NCI-H2227 treated with DMSO at 0.1 percent for 48 hours (cell line): ENCODE measurements around the gene ARF3.
A peak's percentile ranks its signal among the peaks of the same experiment; 100 is the strongest.
"Not testable (repeated sequence)": the region's sequence is repeated elsewhere in the genome, so short reads cannot be mapped to it uniquely, and the experiment has no call there.

Source experiments
- DNase-seq: peaks from one replicate; lab custom pipeline; 2025; lab: John Stamatoyannopoulos, UW

Gene ARF3

GRCh38 chr12:48929551-48929950, 27.7 kb downstream of the ARF3 start:
- no peak for DNase-seq

- no peak for DNase-seq
Measured at GRCh38 chr12:48927261-48927660, 30.0 kb downstream of the ARF3 start.

- DNase-seq: no peak
Measured at GRCh38 chr12:48925304-48926011, 31.8 kb downstream of the ARF3 start, which contains the start of gene FKBP11. Gene FKBP11, minus strand, starts transcription at chr12:48925492. Its CDS starts 64 bp downstream, at chr12:48925428.

- DNase-seq: no peak
Measured at GRCh38 chr12:48924617-48925303, 32.5 kb downstream of the ARF3 start.

GRCh38 chr12:48923117-48923516, 34.2 kb downstream of the ARF3 start:
- DNase-seq: no peak

GRCh38 chr12:48917857-48918537, 39.3 kb downstream of the ARF3 start:
- no peak for DNase-seq

GRCh38 chr12:48910196-48910595, 47.1 kb downstream of the ARF3 start:
- no peak for DNase-seq

- not testable (repeated sequence) for DNase-seq
Measured at GRCh38 chr12:48909698-48910097, 47.6 kb downstream of the ARF3 start.

- DNase-seq: no peak
Measured at GRCh38 chr12:48907245-48907644, 50.0 kb downstream of the ARF3 start.

GRCh38 chr12:48903982-48904411, 53.3 kb downstream of the ARF3 start:
- DNase-seq: peak; percentile 3

GRCh38 chr12:48903363-48903981, 53.8 kb downstream of the ARF3 start:
- DNase-seq: no peak

GRCh38 chr12:48901278-48901677, 56.0 kb downstream of the ARF3 start:
- no peak for DNase-seq

GRCh38 chr12:48899651-48900050, 57.6 kb downstream of the ARF3 start:
- no peak for DNase-seq

GRCh38 chr12:48894271-48894670, 63.0 kb downstream of the ARF3 start:
- no peak for DNase-seq

GRCh38 chr12:48890657-48891418, 66.4 kb downstream of the ARF3 start:
- DNase-seq: peak; percentile 79

- DNase-seq: no peak
Measured at GRCh38 chr12:48889679-48890078, 67.6 kb downstream of the ARF3 start.
